Measurements from ENCODE around the gene GRHL1. TPM values are rescaled to one million over a fixed set of nuclear protein-coding genes. Genes with fewer than 3 reads are reported as not detected.
"Not testable (repeated sequence)": the region's sequence is repeated elsewhere in the genome, so short reads cannot be mapped to it uniquely, and the experiment has no call there.

The GRHL1 gene
- total RNA-seq (under 1 TPM in 1 of 2 experiments, not detected in 1; 0.47 TPM), polyA plus RNA-seq (under 1 TPM in 1 of 3 donors, not detected in 2; 0.05 TPM), total RNA-seq (0 to 1.2 (median 0.54) reads per million in 6 experiments)

- Mint-ChIP-seq H3K4me3 (peak within 1 kb of the TSS; percentile 77 to 91 (median 84)), H3K36me3 (no peaks in the 10 kb centered on the region), H3K27me3 (peaks cover 15 to 42% (median 27%) of the 10 kb centered on the region in 5 donors), H3K9me3 (no peaks in the 10 kb centered on the region), H3K27ac (peak within 1 kb of the TSS in 8 of 10 donors; percentile 4 to 80 (median 40)), H3K4me1 (peaks cover 4 to 12% (median 9%) of the 10 kb centered on the region in 4 donors)
- DNase-seq (peak; percentile 82 to 94 (median 90)), ATAC-seq (peak; percentile 93 to 94)
- POLR2A ChIA-PET: no interaction called here
These were observed at the start of gene GRHL1 for GRCh38 chr2:9951522-9952285. GRHL1 (plus strand) TSS chr2:9951693; CDS start chr2:9951834, 141 bp downstream.

GRCh38 chr2:9905413-9905812 is 46.1 kb upstream of the GRHL1 start:
- POLR2A ChIA-PET: no interaction called here

GRCh38 chr2:9907402-9907801 is 44.1 kb upstream of the GRHL1 start:
- no peaks in the 10 kb centered on the region for H3K9me3 Mint-ChIP-seq
- peaks cover 0 to 58% (median 16%) of the 10 kb centered on the region in 3 donors for H3K36me3 Mint-ChIP-seq
- peaks cover 0 to 2% (median 0%) of the 10 kb centered on the region in 4 donors for H3K4me1 Mint-ChIP-seq
- ATAC-seq (no peak), DNase-seq (no peak)
- no peaks in the 10 kb centered on the region for H3K27me3 Mint-ChIP-seq
- no peak overlapping the region for H3K4me3 Mint-ChIP-seq
- POLR2A ChIA-PET: interaction anchor here (1.0 kb wide), 1 partner anchor 18 kb away, joined by 3 read pairs; no protein-coding TSS in a partner anchor
- H3K27ac Mint-ChIP-seq: no peak overlapping the region

More at GRCh38 chr2:9905413-9905812, 46.1 kb upstream of the GRHL1 start:
- ATAC-seq (no peak), DNase-seq (no peak)
- H3K4me3 Mint-ChIP-seq: no peak overlapping the region
- no peaks in the 10 kb centered on the region for H3K9me3 Mint-ChIP-seq
- H3K36me3 Mint-ChIP-seq: peaks cover 0 to 41% (median 12%) of the 10 kb centered on the region in 3 donors
- no peak overlapping the region for H3K27ac Mint-ChIP-seq
- H3K27me3 Mint-ChIP-seq: no peaks in the 10 kb centered on the region
- H3K4me1 Mint-ChIP-seq: peaks cover 0 to 5% (median 0%) of the 10 kb centered on the region in 4 donors

GRCh38 chr2:9908639-9909038 is 42.9 kb upstream of the GRHL1 start:
- Mint-ChIP-seq H3K9me3 (no peaks in the 10 kb centered on the region), H3K4me3 (no peak overlapping the region), H3K27ac (no peak overlapping the region), H3K4me1 (peaks cover 0 to 2% (median 0%) of the 10 kb centered on the region in 4 donors), H3K36me3 (peaks cover 4 to 68% (median 28%) of the 10 kb centered on the region in 3 donors), H3K27me3 (no peaks in the 10 kb centered on the region)
- POLR2A ChIA-PET: no interaction called here
- ATAC-seq (no peak), DNase-seq (no peak)

GRCh38 chr2:9909106-9909505 is 42.4 kb upstream of the GRHL1 start:
- Mint-ChIP-seq H3K27me3 (no peaks in the 10 kb centered on the region), H3K27ac (no peak overlapping the region), H3K4me3 (no peak overlapping the region), H3K9me3 (no peaks in the 10 kb centered on the region), H3K36me3 (peaks cover 4 to 73% (median 32%) of the 10 kb centered on the region in 3 donors), H3K4me1 (peaks cover 0 to 2% (median 0%) of the 10 kb centered on the region in 4 donors)
- ATAC-seq (no peak), DNase-seq (no peak)
- POLR2A ChIA-PET: no interaction called here

- H3K4me1 Mint-ChIP-seq: no peaks in the 10 kb centered on the region
- no peaks in the 10 kb centered on the region for H3K27me3 Mint-ChIP-seq
- no peaks in the 10 kb centered on the region for H3K9me3 Mint-ChIP-seq
- ATAC-seq: no peak
- peaks cover 4 to 77% (median 31%) of the 10 kb centered on the region in 3 donors for H3K36me3 Mint-ChIP-seq
- no peak overlapping the region for H3K27ac Mint-ChIP-seq
- H3K4me3 Mint-ChIP-seq: no peak overlapping the region
- DNase-seq: no peak
- POLR2A ChIA-PET: no interaction called here
These were observed 40.8 kb upstream of the GRHL1 start for GRCh38 chr2:9910699-9911098.

- Mint-ChIP-seq H3K9me3 (no peaks in the 10 kb centered on the region), H3K4me3 (no peak overlapping the region), H3K27me3 (no peaks in the 10 kb centered on the region), H3K36me3 (peaks cover 4 to 75% (median 29%) of the 10 kb centered on the region in 3 donors), H3K4me1 (no peaks in the 10 kb centered on the region), H3K27ac (no peak overlapping the region)
- DNase-seq (no peak), ATAC-seq (no peak)
- POLR2A ChIA-PET: no interaction called here
These were observed 39.0 kb upstream of the GRHL1 start for GRCh38 chr2:9912468-9912867.

- ATAC-seq (no peak), DNase-seq (no peak)
- no peak overlapping the region for H3K4me3 Mint-ChIP-seq
- H3K27ac Mint-ChIP-seq: no peak overlapping the region
- no peaks in the 10 kb centered on the region for H3K4me1 Mint-ChIP-seq
- H3K27me3 Mint-ChIP-seq: no peaks in the 10 kb centered on the region
- H3K36me3 Mint-ChIP-seq: peaks cover 4 to 71% (median 34%) of the 10 kb centered on the region in 3 donors
- POLR2A ChIA-PET: no interaction called here
- no peaks in the 10 kb centered on the region for H3K9me3 Mint-ChIP-seq
These were observed 37.0 kb upstream of the GRHL1 start for GRCh38 chr2:9914384-9915065.

- DNase-seq (no peak), ATAC-seq (no peak)
- Mint-ChIP-seq H3K27me3 (no peaks in the 10 kb centered on the region), H3K36me3 (peaks cover 4 to 67% (median 34%) of the 10 kb centered on the region in 3 donors), H3K4me3 (no peak overlapping the region), H3K9me3 (no peaks in the 10 kb centered on the region), H3K4me1 (no peaks in the 10 kb centered on the region), H3K27ac (no peak overlapping the region)
- POLR2A ChIA-PET: no interaction called here
These were observed 33.2 kb upstream of the GRHL1 start for GRCh38 chr2:9918275-9918674.

GRCh38 chr2:9919512-9919911 is 32.0 kb upstream of the GRHL1 start:
- no peaks in the 10 kb centered on the region for H3K27me3 Mint-ChIP-seq
- peak overlapping the region in 1 of 10 donors; percentile 3 for H3K27ac Mint-ChIP-seq
- POLR2A ChIA-PET: no interaction called here
- no peak for ATAC-seq
- DNase-seq: no peak
- H3K4me1 Mint-ChIP-seq: no peaks in the 10 kb centered on the region
- H3K4me3 Mint-ChIP-seq: no peak overlapping the region
- no peaks in the 10 kb centered on the region for H3K9me3 Mint-ChIP-seq
- peaks cover 0 to 67% (median 32%) of the 10 kb centered on the region in 3 donors for H3K36me3 Mint-ChIP-seq

GRCh38 chr2:9927020-9927419 is 24.5 kb upstream of the GRHL1 start:
- H3K36me3 Mint-ChIP-seq: peaks cover 0 to 68% (median 53%) of the 10 kb centered on the region in 3 donors

GRCh38 chr2:9937258-9937657 is 14.2 kb upstream of the GRHL1 start:
- H3K27ac Mint-ChIP-seq: peak overlapping the region in 2 of 10 donors; percentile 60 to 72
- POLR2A ChIA-PET: no interaction called here

More at GRCh38 chr2:9927020-9927419, 24.5 kb upstream of the GRHL1 start:
- H3K4me3 Mint-ChIP-seq, POLR2A ChIA-PET, ATAC-seq, H3K27me3 Mint-ChIP-seq, H3K9me3 Mint-ChIP-seq, DNase-seq, H3K27ac Mint-ChIP-seq, H3K4me1 Mint-ChIP-seq: not testable (repeated sequence)

GRCh38 chr2:9937968-9938367 is 13.5 kb upstream of the GRHL1 start:
- POLR2A ChIA-PET: no interaction called here
- H3K4me3 Mint-ChIP-seq: no peak overlapping the region
- H3K27ac Mint-ChIP-seq: no peak overlapping the region
- peaks cover 0 to 23% (median 0%) of the 10 kb centered on the region in 3 donors for H3K36me3 Mint-ChIP-seq
- peak in 1 of 10 donors; percentile 56 for DNase-seq
- ATAC-seq: no peak
- no peaks in the 10 kb centered on the region for H3K9me3 Mint-ChIP-seq
- H3K4me1 Mint-ChIP-seq: peaks cover 0 to 6% (median 2%) of the 10 kb centered on the region in 4 donors
- H3K27me3 Mint-ChIP-seq: peaks cover 0 to 4% (median 0%) of the 10 kb centered on the region in 5 donors

More at GRCh38 chr2:9937258-9937657, 14.2 kb upstream of the GRHL1 start:
- ATAC-seq (no peak), DNase-seq (no peak)
- H3K9me3 Mint-ChIP-seq: no peaks in the 10 kb centered on the region
- H3K4me1 Mint-ChIP-seq: peaks cover 0 to 5% (median 2%) of the 10 kb centered on the region in 4 donors
- H3K36me3 Mint-ChIP-seq: peaks cover 0 to 28% (median under 1%) of the 10 kb centered on the region in 3 donors
- H3K27me3 Mint-ChIP-seq: no peaks in the 10 kb centered on the region
- H3K4me3 Mint-ChIP-seq: no peak overlapping the region

All from naive thymus-derived CD8-positive, alpha-beta T cell (primary cell).